Activated CD4-positive, alpha-beta T cell treated with anti-CD3 and anti-CD28 coated beads for 24 hours (primary cell): ENCODE measurements around the gene HSD17B4.
"Not testable (repeated sequence)": the region's sequence is repeated elsewhere in the genome, so short reads cannot be mapped to it uniquely, and the experiment has no call there.

Experiments
- DNase-seq, 2 donors: peaks; one replicate each; pipeline ENCODE4 v3.0.0-alpha.2; 2020; ENCODE audit warnings: low read depth in 2 of 2

Gene HSD17B4

GRCh38 chr5:119435436-119436132 lies 16.7 kb upstream of the HSD17B4 start:
- DNase-seq = peak; percentile 48 to 59

GRCh38 chr5:119437785-119438586 lies 14.3 kb upstream of the HSD17B4 start:
- not testable (repeated sequence) for DNase-seq

GRCh38 chr5:119438587-119438917 lies 13.7 kb upstream of the HSD17B4 start:
- DNase-seq = not testable (repeated sequence)

- no peak for DNase-seq
Observed at GRCh38 chr5:119439140-119439631, 13.1 kb upstream of the HSD17B4 start.

DNA sequence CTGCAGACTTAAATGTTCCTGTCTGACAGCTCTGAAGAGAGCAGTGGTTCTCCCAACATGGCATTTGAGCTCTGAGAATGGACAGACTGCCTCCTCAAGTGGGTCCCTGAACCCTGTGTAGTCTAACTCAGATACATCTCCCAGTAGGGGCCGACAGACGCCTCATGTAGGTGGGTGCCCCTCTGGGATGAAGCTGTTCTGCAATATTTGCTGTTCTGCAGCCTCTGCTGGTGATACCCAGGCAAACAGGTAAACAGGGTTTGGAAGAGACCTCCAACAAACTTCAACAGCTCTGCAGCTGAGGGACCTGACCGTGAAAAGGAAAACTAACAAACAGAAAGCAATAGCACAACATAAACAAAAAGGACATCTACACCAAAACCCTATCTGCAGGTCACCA lies 12.7 kb upstream of the HSD17B4 start:
- DNase-seq = not testable (repeated sequence)

DNA sequence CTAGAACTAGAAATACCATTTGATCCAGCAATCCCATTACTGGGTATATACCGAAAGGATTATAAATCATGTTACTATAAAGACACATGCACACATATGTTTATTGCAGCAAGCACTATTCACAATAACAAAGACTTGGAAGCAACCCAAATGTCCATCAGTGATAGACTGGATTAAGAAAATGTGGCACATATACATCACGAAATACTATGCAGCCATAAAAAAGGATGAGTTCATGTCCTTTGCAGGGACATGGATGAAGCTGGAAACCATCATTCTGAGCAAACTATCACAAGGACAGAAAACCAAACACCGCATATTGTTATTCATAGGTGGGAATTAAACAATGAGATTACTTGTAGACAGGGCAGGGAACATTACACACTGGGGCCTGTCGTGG lies 7.7 kb upstream of the HSD17B4 start:
- DNase-seq = not testable (repeated sequence)

DNA sequence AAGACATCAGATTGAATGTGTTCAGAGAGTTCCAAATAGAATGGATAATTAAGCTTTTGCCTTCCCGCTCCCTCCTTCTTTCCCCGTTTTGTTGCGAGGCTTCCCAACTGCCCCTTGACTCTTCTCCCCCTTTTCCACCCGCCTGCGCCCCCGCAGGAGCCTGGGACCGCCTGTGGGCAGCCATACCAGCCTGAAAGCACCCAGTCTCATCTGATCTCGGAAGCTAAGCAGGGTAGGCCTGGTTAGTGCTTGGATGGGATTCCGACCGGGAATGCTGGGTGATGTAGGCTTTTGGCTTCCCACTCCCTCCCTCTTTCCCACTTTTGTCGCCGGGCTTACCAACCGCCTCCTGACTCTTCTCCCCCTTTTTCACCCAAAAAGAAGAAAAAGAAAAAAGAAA lies 6.8 kb upstream of the HSD17B4 start:
- DNase-seq = no peak

DNA sequence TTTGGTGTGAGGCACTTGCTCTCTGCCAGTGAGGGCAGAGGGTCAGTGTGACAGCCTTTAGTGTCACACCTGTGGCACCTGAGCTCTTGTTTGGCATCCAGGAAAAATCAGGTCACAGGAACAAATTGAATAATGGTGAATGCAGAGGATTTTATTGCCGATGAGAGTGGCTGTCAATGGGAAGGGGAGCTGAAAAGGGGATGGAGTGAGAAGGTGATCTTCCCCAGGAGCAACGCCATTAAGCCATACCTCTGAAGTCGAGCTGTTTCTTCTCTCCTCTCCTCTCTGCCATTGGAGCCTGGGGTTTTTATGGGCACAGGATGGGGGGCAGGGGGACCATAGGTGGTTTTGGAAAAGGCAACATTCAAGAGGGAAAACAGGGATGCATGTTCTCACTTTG lies 2.4 kb upstream of the HSD17B4 start:
- DNase-seq = no peak

DNA sequence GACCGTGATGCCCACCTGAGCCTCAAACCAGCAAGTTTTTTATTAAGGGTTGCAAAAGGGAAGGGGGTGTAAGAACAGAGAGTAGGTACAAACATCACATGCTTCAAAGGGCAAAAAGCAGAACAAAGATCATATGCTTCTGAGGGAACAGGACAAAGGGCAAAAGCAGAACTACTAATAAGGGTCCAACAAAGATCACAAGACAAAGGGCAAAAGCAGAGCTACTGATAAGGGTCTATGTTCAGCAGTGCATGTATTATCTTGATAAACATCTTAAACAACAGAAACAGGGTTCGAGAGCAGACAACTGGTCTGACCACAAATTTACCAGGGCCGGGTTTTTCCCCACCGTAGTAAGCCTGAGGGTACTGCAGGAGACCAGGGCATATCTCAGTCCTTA lies 1.7 kb upstream of the HSD17B4 start:
- not testable (repeated sequence) for DNase-seq

GRCh38 chr5:119451561-119451960 lies 736 bp upstream of the HSD17B4 start:
- DNase-seq = no peak

GRCh38 chr5:119452060-119452372 lies 281 bp upstream of the HSD17B4 start:
- DNase-seq = no peak

DNA sequence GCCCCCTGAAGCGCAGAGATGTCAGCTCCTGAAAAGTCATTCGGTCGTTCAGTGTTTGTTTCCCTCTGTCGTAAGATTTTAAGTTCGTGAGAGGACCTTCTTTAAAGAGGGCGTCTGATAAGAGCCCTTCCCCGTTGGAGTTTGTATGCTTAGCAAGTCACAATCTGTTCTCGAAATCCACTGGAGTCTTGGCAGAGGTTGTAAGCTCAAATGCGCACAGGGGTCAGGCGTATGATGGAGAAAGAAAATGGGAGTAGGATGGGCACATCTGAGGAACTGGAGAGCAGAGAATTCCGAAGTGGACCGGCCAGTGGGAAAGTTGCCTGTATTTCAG lies 710 bp downstream of the HSD17B4 start:
- no peak for DNase-seq

DNA sequence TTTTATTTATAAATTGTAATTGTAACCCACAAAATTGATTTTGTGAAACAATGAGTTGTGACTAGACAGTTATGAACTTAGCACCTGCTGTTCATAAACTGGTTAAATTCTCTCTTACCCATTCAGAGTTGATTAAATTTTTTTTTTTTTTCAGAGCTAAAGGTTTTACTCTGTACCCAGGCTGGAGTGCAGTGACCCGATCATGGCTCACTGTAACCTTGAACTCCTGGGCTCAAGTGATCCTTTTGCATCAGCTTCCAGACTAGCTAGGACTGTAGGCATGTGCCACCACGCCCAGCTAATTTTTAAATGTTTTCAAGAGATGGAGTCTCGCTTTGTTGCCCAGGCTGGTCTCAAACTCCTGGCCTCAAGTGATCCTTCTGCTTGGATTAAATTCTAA lies 1.9 kb downstream of the HSD17B4 start:
- DNase-seq = no peak

GRCh38 chr5:119458911-119459632 lies 6.8 kb downstream of the HSD17B4 start:
- no peak for DNase-seq

DNA sequence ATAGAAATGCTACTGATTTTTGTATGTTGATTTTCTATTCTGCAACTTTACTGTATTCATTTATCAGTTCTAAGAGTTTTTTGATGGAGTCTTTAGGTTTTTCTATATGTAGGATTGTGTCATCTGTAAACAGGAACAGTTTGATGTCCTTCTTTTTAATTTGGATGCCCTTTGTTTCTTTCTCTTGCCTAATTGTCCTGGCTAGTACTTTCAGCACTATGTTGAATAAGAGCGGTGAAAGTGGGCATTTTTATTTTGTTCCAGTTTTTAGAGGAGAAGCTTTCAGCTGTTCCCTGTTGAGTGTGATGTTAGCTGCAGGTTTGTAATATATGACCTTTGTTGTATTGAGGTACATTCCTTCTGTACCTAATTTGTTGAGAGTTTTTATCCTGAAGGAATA lies 13.3 kb downstream of the HSD17B4 start:
- DNase-seq = no peak

GRCh38 chr5:119468286-119468685 lies 16.0 kb downstream of the HSD17B4 start:
- DNase-seq = no peak

DNA sequence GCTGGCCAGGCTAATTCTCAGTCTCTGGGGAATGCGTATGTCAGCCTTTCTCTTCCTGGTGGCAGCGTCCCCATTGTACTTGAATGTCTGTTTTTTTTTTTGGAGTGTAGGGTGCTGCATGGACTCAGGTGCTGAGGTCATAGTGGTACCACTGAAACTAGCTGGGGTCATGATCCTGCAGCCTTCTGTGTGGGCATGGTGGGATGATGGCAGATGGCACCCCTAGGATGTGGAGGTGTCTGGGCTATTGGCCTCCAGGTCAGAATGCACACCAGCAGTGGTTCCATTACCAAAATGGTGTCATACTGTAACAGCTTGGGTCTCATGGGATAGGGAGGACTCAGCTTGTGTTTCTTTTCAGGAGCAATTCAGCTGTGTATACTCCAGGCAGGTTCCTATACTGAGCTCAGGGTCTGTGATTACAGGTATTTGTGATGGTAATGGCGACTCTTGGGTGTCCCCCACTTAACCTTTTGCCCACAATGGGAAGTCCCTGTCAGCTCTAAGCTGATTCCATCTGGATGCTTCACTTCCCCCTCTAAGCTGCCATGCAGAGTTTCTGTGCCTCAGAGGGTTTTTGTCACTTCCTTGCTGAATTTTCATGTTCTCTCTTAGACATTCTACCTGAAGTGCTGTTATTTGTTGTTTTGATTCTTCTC lies 17.9 kb downstream of the HSD17B4 start:
- no peak for DNase-seq

DNA sequence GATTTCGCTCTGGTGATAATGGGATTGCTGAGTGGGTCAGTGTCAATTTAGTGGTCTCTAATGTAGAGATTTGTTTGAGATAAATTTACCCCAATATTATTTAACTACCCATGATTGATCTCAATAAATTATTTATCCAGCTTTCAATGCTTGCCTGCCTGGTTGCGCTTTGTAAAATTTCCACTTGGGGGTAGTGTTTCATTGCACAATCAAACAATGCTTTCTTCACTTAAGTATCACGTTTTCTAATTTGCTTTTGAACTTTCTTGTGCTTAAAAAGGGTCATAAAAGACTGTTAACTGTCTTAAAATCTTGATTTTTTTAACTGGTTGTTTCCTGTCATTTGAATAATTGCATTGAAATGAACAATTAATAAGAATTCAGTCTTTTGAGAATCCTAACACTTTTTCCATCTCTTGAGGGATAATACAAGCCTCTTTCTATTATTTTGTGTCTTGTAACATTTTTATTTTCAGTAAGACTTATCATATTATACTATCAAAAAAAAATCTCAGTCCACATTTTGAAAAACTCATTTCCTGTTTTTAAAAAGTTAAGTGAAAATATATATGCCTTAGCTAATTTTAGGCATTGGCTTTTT lies 18.7 kb downstream of the HSD17B4 start:
- no peak for DNase-seq

DNA sequence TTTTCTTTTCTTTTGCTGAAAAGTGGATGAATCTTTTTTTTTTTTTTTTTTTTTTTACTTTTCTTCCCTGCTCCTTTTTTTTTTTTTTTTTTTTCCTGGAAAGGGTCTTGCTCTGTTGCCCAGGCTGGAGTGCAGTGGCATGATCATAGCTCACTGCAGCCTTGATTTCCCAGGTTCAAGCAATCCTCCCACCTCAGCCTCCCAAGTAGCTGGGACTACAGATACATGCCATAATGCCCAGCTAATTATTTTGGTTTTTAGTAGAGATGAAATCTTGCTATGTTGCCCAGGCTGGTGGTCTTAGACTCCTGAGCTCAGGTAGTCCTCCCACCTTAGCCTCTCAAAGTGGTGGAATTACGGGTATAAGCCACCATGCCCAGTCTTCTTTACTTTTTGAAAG lies 20.9 kb downstream of the HSD17B4 start:
- no peak for DNase-seq

- no peak for DNase-seq
Observed at GRCh38 chr5:119476341-119476740, 24.0 kb downstream of the HSD17B4 start.

GRCh38 chr5:119478781-119479180 lies 26.5 kb downstream of the HSD17B4 start:
- DNase-seq = no peak

DNA sequence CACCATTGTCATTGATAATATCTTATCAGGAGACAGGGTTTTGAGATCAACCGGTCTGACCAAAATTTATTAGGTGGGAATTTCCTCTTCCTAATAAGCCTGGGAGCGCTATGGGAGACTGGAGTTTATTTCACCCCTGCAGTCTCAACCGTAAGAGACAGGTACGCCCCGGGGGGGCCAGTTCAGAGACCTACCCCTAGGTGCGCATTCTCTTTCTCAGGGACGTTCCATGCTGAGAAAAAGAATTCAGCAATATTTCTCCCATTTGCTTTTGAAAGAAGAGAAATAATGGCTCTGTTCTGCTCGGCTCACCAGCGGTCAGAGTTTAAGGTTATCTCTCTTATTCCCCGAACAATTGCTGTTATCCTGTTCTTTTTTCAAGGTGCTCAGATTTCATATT lies 28.3 kb downstream of the HSD17B4 start:
- DNase-seq = not testable (repeated sequence)
